SW480 (cell line): Measurements from ENCODE around the gene LTC4S.

ENCODE experiments used
- DNase-seq: peaks from one replicate; pipeline ENCODE4 v3.0.0-alpha.2; 2016; ENCODE audit warnings: low spot score

Gene LTC4S

DNA sequence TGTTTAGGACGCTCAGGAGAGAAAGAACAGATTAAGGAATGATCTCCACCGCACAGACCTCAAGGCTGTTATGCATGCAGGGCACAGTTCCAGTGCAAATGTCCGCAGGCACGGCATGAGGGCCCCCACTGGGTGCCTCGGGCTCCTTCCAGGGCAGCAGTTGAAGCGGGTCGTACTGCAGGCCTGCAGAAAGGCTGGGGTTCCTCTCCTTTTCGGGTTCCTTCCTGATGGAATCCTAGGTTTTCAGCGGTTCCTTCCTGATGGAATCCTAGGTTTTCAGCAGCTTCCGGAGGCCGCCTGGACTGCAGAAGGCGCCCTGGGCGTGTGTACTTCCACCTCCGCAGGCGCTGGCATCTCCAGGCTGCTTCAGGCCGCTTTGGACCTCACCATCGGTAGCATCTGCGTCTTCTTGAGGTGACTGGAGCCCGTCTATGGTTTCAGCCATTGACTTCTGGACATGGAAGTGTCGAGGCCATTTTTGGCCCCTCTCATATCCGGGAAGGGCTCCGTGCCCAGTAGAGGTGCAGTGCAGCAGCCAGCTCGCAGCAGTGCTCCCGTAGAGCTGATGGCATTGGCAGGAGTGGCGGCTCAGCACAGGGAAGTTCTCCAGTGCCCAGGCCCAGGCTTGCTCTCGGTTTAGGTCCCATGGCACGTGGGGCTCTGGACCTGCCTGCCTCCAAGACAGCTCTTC lies 18.5 kb downstream of the LTC4S start:
- no peak for DNase-seq

DNA sequence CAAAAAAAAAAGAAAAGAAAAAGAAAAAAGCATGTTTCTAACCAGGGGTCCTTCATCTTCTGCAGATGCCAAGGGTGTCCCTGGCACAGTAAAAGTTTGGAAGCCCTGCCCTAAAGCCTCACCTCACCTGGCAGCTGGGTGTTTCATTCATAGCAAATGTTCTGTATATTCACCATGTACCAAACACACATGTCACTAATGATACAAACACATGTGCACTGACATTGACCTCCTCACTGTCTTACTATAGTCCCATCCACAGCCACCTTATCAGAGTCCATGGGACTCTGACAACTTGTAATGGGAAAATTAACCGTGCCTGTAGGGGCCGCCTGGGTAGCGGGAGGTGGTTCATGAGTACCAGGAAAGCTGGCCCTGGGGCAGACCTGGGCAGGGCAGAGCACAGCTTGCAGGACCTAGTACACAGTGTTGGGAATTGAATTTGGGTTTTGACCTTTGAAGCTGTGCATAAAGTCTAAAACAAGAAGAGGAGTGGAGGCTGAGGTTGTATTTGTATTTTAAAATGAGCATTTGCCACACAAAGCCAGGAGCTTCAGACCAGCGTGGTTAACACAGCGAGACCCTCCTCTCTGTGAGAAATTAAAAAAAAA lies 19.3 kb downstream of the LTC4S start:
- no peak for DNase-seq

DNA sequence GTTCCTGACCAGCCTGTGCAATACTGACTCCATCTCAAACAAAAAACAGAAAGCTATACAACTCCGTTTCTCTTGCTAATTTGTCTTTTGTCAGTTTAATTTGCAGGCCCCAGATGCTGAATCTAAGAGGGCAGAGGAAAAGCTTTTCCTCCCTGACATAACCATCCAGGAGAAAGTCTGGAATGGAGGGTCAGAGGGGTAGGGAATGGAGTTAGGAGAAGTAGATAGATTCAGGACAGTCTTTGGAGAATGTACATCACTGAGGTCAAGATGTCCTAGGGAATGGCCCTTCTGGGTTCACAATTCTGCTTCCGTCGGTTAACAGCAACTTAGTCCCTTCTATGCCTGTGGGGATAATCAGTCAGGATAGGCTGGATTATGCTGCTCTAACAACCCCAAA lies 20.3 kb downstream of the LTC4S start:
- no peak for DNase-seq

DNA sequence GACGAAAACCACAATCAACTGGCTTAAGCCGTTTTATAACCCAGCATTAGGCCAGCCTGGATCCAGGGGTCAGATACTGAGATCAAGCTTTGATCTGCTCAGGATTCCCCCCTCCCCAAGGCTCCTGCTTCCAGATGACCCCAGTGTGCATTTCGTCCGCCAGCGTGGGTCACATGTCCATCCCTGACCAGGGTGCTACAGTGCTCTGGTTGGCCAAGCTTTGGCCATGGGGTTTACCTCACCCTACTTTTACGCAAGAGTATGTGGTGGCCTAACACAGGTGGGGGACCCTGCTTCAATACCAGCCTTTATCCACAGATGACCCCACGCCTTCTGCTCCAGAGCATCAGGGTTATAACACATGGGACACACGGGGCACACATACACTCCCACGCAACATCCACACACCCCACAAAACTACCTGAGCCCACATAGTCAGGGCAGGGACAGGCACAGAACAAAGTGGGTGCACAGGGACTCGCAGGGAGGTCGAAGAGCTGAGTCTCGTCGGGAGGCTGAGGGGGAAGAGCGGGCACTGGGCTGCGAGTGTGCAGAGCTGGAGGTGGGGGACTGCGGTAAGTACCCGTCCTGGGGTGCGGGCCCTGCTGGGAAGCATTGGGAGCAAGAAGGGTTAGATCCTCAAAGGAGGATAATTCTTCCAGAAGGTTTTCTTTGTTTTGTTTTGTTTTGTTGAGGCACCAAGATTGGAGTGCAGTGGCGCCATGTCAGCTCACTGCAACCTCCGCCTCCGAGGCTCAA lies 21.9 kb downstream of the LTC4S start:
- no peak for DNase-seq

DNA sequence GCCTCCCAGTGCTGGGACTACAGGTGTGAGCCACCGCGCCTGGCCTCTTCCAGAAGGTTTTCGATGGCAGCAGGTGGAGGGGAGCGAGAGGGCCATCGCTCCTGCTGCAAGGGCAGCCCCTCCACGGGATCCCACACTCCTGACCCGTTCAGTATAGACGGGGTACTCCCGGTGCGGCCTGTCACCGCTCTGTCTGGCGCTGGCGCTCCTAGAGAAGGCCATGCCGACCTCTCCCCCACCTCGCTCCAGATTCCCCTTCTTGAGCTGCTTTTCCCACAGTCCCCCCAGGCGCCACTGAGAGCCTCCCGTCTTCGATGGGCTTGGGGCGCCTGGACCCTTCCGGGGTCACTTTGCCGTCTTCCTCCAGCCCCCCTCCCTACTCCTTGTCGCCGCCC lies 22.6 kb downstream of the LTC4S start:
- no peak for DNase-seq

DNA sequence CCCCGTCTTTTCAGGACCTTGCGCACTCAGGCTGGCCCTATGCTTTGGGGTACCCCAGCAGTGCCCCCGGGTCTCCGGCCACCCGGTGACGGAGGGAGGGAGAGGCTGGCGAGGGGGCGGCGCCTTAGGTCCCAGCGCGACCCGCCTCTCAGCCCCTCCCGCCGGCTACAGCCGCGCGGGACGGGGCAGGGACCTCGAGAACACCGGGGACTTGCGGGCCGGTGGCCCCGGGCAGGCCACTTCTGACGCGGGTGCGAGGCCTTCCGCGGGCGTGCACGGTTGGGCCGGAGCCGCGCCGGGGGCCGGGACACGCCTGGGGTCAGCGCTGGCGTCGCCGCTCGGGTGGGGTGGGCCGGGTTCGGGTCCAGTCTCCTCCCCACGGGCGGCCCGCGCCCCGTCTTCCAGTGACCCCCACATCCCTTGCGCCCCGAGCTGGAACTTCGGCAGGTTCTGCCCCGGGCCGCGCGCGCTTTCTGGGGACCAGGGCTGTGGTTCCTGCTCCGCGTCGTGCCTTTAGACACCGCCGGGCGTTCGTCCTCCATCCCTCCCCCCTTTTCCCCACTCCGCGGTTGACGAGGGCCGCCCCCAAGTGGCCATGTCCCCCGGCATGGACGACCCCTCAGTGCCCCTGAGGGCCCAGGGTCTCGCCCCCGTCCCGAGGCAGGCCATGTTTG lies 23.1 kb downstream of the LTC4S start:
- no peak for DNase-seq

DNA sequence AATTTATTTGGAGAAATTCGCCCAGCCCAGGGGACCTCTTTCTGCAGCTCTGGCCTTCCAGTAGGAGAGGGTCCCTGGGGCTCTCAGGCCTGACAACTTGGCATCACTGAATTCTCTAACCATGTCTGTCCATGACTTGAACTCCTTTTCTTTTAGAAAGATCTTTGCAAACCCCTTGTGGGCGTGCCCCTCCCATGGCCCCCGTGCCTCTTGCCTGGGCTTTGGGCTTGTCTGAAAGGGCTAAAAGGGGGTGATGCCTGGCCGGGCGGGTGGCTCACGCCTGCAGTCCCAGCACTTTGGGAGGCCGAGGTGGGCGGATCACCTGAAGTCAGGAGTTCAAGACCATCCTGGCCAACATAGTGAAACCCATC lies 23.7 kb downstream of the LTC4S start:
- no peak for DNase-seq

DNA sequence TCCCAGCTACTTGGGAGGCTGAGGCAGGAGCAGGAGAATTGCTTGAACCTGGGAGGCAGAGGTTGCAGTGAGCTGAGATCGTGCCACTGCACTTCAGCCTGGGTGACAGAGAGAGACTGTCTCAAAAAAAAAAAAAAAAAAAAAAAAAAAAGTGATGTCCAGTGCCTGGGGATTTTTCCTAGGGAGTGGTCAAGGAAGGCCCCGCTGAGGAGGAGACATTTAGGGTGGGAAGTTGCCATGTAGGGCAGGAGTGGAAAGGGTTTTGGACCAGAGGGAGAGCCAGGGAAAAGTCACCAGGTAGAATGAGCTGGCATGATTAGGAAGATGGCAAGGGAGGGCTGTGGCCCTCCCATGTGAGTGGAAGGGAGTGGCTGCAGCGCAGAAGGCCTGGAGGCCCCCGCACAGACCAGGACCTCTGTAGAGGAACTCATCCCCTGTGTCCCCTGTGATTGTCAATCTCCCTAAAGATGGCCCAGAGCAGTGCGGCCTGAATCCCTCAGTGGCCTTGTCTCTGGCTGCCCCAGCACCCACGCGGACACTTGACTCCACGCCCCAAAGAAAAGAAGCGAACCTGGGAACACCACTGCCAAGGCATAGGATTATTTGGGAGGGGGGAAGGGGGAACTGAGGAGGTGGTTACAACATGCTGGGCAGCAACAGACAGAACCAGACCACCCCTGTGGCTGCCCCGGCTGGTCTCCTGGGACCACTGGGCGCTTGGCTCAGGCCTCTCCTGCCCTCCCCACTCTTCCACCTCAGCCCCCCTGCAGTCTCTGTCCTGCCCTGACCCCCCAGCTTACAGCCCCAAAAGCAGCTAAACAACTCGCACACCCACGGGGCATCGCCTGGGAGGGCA lies 24.3 kb downstream of the LTC4S start:
- DNase-seq = peak; percentile 56

DNA sequence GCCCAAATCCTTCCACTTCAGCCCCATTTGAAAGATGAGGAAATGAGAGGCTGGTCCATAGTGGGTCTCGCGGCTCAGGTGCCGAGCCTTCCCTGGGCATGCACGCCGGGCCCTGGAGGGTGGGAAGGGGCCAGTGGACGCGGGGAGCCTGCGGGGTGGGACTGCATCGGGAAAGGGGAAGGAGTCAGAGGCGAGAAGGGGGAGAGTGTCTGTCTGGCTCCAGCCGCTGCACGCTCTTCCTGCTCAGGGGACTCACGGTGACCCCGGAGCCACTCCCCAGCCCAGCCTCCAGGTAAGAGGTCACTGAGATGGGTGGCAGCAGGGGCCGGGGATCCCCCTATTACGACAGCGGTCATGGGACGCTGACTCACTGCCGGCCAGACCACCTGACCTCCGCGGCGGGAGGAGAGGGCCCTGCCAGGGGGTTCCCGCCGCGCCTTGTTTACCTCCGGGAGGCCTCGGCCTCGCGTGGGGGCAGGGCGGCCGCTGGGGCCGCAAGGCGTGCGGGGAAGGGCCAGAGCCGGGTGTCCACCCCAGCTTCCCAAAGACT lies 25.0 kb downstream of the LTC4S start:
- peak; percentile 98 for DNase-seq

DNA sequence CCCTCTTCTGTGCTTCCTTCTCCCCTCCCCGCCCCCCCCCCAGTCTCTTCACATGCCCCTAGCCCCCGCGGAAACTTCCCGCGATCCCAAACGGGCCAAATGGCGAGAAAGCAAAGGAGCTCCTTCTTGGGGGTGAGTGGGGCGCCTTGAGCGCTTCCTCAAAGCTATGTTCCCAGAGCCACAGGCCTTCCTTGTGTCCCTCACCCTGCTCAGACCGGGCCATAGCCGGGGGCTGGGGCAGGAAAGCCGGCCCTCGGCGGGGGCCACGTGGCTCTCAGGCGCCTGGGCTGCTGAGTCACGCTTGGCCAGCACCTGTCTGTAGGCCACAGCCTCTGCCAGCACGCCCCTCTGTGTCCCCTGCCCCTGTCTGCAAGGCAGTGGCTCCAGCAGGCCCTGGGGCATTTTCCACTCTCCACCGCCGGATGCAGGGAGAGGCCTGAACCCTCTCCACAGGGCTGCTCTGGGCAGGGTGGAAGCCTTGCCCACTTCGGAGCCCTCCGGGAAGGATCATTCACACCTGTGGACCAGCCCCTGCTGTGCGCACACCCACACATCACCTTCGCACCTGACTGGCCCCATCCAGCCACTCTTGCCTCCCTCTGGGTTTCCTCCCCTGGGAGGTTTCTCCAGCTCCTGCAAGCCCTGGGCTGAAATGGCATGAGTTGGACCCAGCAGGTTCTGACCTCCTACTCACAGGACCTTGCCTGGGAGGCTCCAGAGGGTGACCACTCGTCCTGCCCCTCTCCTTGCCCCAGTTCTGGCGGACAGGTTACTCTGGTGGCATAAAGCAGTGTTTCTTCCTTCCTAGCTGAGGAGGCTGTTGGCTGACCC lies 25.7 kb downstream of the LTC4S start:
- DNase-seq = peak; percentile 92

DNA sequence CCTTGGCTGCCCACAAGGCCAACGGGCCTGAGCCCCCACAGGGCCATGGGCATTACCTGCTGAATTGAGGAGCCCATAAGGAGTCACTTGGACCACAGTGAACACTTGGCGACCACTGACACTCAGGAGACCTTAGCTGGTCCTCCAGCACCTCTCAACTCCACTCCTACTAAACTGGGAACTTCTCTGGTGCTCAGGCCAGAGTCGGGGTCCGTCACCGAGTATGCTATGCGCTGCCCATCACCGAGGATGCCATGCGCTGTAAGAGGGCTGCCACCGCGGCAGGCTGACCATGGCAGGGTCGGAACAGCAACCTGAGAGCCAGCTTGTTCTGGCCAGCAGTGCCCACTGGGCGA lies 26.3 kb downstream of the LTC4S start:
- no peak for DNase-seq

DNA sequence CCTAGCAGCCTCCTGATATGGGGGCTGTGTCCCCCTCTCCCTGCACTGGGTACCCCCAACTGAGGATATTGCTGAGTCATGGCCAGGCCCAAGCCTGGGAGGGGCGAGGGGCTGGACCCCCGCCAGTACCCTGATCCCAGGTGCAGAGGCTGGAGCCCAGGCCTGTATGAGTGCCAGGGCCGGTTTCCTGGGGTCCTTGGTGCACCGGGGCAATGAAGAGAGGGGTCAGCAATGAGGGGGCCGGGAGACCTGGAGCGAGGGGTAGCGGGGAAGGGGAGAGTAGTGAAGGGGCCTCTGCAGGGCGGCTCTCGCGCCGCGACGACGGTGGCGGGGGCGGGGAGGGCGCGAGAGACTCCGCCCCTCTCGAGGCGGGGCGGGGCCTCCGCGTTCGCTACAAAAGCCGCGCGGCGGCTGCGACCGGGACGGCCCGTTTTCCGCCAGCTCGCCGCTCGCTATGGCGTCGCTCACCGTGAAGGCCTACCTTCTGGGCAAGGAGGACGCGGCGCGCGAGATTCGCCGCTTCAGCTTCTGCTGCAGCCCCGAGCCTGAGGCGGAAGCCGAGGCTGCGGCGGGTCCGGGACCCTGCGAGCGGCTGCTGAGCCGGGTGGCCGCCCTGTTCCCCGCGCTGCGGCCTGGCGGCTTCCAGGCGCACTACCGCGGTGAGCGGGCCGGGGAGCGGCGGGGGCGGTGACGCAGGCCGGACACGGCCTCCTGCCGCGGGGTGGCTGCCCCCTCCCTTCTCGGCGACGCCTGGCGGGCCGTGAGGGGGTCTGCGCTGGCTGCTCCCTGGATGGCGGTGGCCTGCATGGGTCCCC lies 26.9 kb downstream of the LTC4S start, which contains the start of gene SQSTM1:
Gene SQSTM1, plus strand, starts transcription at position 423 of the 815 bp plus-strand sequence. Its CDS starts 32 bp downstream, at position 455.
- peak; percentile 68 for DNase-seq

DNA sequence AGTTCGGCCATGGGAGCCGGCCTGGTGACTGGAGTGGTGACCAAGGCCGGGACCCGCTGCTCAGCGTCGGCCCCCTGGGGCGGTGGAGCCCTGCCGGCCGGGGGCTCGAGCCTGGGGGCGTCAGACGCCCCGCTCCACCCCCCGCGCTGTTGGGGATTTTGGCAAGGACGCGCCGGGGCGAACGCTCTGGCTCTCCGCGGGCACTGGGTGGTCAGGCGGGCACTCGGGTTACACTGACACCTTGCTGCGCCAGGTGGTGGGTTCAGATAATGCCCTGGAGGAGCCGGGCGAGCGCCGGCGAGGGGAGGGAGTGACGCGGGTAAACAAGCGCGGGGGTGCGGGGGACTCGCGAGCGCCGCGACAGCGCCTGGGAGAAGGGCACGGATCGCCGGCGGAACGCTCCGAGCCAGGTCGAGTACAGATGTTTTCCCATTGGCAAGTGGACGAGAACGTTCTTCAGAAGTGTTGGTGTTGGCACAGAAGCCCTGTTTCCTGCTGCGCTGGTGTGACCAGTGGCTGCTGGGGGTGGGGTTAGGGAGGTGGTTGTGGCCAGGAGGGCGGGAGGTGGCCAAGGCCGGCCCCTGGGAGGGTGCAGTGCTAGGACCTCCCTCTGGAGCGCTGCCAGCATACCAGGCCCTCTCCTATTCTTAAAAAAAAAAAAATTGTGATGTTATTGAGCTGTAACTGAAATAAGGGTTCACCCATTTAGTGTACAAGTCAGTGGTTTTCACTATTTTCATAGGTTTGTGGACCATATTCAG lies 27.7 kb downstream of the LTC4S start:
- DNase-seq = peak; percentile 91

DNA sequence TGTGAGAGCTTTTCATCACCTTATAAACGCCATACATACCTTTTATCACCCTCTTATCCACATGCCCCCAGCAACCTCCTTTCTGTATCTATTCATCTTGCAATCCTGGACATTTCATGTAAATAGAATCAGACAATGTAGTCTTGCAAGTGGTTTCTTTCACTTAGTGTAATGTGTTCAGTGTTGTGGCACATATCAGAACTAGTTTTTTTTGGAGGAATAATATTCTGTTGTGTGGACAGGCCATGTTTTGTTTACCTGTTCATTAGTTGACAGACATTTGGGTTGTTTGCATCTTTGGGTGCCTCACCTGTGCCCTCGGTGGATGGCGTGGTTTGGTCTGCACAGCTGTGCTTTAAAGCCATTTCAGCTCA lies 28.3 kb downstream of the LTC4S start:
- DNase-seq = no peak

DNA sequence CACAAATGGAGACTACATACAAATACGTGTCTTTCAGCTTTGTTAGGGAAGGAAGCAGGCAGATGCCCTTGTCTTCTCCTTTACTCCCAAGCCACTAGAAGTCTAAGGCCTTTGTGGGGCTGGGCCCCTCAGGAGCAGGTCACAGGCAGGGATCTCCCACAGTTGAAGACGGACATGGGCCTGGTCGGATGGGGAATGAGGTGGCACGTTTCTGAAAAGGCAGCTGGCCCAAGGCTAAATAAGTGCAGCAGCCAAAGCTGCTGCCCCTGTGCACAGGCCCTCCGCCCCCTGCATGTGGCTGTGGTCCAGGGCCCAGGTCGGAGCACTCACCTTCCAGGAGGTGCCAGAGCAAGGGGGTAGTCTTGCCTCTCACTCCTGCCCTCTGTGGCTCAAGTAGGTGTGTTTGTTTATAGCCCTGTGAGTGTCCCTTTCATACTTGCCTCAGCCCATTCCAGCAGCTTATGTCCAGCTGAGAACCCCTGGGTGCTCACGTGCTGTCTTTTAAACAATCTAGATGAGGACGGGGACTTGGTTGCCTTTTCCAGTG lies 28.7 kb downstream of the LTC4S start:
- no peak for DNase-seq

DNA sequence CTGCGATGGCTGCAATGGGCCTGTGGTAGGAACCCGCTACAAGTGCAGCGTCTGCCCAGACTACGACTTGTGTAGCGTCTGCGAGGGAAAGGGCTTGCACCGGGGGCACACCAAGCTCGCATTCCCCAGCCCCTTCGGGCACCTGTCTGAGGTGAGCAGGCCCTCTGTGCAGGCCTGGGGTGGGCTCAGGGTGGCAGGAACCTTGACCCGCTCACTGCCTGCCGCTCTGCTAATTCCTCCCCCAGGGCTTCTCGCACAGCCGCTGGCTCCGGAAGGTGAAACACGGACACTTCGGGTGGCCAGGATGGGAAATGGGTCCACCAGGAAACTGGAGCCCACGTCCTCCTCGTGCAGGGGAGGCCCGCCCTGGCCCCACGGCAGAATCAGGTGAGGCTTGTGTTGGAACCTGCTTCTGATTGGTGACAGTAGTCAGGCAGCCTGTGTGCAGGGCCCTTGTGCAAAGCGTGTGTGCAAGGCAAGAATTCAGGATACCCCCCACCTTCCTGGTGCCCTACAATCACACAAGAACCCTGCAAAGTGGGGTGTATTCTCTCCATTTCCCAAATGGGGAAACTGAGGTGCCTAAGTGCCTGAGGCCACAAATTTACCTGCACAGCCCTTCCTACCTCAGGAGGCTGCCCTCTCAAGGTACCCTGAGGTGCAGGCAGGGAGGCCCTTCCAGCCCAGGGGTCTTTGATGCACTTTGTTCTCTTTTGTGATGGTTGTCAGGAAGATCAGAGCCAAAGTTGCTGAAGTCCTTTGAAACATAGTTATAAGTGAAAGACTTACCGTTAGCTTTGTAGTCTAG lies 30.4 kb downstream of the LTC4S start:
- no peak for DNase-seq

DNA sequence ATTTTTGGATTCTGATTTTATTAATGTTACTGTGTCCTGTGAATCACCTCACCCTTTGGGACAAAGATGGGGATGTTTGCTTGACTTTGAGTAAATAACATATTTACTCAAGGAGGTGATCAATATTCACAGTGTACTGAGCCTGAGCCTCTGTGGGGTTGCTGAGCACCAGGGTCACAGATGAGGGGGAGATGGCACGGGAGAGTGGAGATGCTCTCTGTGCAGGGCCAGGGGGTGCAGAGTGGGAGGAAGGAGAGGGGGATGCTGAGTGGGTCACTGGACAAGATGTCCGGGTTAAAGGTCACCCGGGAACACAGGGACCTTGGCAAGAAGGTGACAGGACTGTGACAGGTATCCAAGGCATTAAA lies 30.9 kb downstream of the LTC4S start:
- DNase-seq = no peak

DNA sequence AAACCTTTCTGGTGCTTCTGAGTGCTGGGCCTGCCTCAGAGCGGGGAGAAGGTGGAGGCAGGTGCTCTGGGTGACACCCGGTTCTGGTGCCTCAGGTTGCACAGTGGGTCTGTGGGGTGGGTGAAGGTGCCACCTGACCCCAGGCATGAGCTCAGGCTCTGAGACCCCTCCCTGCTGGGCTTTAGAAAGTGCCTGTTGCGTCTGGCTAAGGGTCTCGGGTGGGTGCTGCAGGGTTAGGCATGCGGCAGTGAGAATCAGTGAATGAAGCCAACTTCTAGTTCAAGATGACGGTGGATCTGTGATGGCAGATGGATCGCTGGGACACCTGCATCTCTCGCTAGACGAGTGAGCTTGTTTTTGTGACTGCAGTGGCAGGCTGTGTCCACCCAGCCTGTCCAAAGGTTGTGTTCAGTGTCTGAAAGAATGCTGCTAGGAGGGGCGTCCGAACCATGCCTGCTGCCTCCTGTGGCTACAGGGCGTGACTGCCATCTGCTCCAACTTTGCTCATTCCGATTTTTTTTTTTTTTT lies 31.9 kb downstream of the LTC4S start:
- DNase-seq = peak; percentile 86
